HS-5 (cell line): ENCODE data around the gene CLASRP.
"Not testable (repeated sequence)": the region's sequence is repeated elsewhere in the genome, so short reads cannot be mapped to it uniquely, and the experiment has no call there.

Experiments
- DNase-seq: peaks from one replicate; pipeline ENCODE4 v3.0.0-alpha.2; 2012; ENCODE audit warnings: low read depth

Gene CLASRP

DNA sequence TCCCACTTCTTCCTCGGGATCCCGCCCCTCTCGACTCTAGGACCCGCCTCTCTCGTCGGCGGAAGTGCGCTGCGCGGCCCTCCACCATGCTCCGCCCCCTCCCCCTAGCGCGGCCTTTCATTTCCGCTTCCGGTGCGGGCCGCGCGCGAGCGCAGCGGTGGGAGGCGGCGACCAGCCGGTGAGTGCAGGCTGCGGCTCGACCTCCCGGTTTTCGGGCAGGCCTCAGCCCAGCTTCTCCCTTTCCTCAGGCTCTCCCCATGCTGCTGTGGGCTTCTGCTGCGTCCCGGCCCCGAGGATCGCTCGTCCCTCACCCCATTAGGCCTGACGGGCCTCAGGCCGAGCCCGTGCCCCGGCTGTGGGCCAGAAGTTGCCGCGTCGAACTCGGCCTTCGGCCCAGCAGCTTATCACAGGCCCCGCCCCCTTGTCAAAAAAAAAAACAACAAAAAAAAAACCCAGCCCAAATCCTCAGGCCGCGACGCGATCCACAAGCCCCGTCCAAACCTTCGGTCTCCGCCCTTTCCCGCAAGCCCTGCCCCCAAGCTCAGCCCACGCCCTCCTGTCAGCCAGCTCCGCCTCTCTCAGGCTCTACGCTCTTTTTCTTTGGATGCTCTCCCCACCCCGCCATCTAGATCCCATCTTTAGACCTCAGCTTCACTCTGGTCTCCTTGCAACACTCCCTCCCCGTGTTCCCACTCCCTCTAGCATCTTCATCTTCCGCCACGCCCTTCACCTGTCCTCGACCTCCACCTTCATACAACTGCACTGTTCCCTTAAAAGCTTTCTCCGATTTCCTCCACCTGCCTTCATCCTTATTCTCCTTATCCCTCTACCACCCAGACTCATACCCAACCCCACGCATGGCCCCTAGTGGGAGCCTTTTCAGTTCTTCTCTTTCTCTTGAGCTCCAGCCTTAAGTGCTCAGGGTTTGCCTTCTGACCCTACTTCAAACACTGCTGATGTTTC, at the start of gene CLASRP:
Gene CLASRP, plus strand, starts transcription at position 115 of the 963 bp plus-strand sequence. CDS start 1,168 bp downstream, outside the sequence.
- DNase-seq, result peak; percentile 54

DNA sequence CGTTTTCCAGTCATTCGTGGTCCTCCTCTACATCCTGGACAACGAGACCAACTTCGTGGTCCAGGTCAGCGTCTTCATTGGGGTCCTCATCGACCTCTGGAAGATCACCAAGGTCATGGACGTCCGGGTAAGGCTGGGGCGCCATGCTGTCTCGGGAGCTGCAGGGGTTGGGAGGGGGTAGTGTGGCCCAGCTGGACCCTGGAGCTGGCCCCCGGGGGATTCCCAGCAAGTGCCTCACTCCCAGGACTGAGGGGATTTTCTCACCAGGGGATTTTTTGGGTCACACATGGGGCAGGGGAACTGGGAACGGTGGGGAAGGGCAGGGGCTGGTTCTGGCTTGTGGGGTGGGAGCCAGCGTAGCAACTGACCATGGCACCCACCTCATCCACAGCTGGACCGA, 48.4 kb upstream of the CLASRP start:
- DNase-seq, result no peak

DNA sequence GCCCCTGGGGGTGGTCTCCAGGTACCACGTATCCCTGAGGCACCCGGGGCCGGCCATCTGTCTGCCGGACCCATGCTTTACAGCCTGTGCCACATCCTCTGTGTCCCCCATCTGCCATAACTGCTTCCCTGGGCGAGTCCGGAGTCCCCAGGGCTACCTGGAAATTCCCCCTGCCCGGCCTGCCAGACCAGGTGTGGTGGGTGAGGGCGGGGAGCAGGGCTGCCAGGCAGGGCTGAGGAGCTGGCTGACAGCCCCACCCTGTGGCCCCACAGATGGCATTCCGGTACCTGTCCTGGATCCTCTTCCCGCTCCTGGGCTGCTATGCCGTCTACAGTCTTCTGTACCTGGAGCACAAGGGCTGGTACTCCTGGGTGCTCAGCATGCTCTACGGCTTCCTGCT, 47.9 kb upstream of the CLASRP start:
- DNase-seq, result no peak

- DNase-seq, result no peak
These were observed 46.3 kb upstream of the CLASRP start for GRCh38 chr19:44992336-44993163.

DNA sequence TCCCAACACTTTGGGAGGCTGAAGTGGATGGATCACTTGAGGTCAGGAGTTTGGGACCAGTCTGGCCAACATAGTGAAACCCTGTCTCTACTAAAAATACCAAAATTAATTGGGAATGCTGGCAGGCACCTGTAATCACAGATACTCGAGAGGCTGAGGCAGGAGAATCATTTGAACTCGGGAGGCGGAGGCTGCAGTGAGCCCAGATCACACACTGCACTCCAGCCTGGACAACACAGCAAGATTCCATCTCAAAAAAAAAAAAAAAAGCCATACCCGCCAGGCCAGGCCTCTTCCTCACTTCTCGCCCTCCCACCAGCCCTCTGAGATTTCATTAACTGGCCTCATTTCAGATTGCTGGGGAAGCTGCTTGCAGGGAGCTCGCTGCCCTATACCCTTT, 45.3 kb upstream of the CLASRP start:
- no peak for DNase-seq

DNA sequence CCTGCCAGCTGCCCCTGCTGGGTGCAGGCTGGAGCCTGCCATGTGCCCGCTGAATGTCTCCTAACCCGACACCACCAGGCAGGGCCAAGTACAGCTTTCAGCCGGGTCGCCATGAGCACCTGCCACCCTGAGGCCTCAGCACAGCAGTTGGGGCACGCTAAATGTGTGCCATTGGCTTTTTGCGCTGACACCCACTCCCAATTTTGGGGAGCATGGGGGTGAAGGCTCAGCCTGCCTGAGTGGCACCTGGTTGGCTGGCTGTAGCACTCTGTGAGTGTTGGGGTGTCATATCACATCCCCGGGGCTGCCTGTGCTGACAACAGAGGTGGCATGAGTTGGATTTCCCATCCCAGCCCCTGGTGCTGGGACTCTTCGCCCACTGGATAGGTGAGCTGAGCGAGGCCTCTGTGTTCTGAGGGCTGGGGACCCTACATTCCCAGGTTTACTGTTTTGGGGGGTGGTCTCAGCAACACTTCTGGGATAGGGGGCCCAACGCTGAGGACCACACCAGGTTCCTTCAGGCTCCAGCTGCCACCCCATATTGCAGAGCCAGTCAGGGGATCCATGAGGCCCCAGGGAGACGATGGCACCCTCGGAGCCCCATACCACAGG, 44.8 kb upstream of the CLASRP start:
- no peak for DNase-seq

- no peak for DNase-seq
These were observed 40.8 kb upstream of the CLASRP start for GRCh38 chr19:44998025-44998424.

- DNase-seq, result not testable (repeated sequence)
These were observed 39.5 kb upstream of the CLASRP start for GRCh38 chr19:44999131-44999925.

DNA sequence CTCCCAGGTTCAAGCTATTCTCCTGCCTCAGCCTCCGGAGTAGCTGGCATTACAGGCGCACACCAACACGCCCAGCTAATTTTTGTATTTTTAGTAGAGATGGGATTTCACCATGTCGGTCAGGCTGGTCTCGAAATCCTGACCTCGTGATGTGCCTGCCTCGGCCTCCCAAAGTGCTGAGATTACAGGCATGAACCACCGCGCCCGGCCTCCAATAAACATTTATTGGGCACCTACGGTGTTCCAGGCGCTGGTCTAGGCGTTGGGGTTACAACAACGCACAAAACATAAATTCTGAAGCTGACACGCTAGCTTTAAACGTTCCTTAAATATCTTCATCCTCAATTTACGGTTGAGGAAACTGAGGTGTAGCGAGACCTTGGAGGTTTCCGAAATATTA, 38.2 kb upstream of the CLASRP start:
- DNase-seq, result not testable (repeated sequence)

DNA sequence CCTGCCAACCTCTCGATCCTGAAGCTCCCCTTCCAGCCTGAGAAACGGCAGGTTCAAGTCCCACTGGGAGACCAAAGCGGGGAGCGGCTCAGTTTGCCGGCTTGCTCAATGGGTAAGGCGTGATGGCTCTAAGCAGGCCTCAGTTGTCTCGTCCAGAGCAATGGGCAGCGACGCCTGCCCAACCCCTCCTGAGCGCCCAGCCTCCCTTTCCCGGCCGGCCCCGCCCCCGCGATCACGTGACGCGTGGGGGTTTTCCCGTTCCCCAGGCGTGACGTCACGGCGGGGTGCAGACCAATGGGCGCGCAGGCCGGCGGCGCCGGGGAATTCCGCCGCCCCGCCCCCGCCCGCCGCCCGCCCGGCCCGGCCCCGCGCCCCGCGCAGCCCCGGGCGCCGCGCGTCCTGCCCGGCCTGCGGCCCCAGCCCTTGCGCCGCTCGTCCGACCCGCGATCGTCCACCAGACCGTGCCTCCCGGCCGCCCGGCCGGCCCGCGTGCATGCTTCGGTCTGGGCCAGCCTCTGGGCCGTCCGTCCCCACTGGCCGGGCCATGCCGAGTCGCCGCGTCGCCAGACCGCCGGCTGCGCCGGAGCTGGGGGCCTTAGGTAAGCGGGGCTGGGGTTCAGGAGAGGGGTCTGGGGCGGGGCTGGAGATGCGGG, 37.6 kb upstream of the CLASRP start, which contains the start of gene RELB:
Gene RELB, plus strand, starts transcription at position 378 of the 653 bp plus-strand sequence. Its CDS starts 116 bp downstream, at position 494.
- peak; percentile 32 for DNase-seq

DNA sequence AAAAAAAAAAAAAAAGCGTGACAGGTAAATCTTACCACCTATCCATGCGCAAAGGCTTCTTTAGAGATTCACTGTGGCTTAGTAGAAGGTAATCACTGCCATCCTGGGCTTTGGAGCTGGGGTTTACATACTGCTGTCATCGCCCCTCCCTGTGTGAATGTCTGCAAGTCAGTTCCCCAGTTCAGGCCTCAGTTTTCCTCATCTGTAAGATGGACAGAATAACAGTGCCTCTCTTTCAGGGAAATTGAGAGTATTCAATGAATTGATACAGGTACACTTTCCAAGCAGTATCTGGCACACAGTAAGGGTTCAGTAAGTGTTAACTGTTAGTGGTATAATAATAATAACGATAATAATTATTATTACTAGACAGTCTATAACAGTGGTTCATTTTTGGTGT, 35.4 kb upstream of the CLASRP start:
- DNase-seq, result no peak

DNA sequence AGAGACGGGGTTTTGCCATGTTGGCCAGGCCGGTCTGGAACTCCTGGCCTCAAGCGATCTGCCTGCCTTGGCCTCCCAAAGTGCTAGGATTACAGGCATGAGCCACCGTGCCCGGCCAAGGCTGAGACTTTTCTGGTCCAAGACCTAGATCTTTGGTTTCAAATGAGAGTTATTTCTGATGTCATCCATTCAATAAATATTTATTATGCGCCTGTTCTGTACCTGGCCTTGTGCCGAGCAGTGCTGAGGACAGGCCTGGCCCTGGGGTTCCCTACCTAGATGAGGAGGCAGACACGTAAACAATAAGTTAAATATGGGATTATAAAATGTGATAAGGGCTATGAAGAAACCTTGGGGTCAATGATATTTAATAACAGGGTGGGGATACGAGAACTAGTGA, 33.1 kb upstream of the CLASRP start:
- DNase-seq, result no peak

- no peak for DNase-seq
These were observed 30.3 kb upstream of the CLASRP start for GRCh38 chr19:45008552-45008951.

GRCh38 chr19:45009625-45010255, 29.1 kb upstream of the CLASRP start:
- no peak for DNase-seq

GRCh38 chr19:45010306-45010705, 28.5 kb upstream of the CLASRP start:
- DNase-seq, result no peak

DNA sequence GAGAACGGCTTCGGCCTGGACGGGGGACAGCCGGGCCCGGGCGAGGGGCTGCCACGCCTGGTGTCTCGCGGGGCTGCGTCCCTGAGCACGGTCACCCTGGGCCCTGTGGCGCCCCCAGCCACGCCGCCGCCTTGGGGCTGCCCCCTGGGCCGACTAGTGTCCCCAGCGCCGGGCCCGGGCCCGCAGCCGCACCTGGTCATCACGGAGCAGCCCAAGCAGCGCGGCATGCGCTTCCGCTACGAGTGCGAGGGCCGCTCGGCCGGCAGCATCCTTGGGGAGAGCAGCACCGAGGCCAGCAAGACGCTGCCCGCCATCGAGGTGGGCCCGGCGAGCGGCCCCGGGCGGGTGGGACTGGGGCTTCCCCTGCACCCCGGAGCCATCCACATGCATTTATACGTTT, 26.9 kb upstream of the CLASRP start:
- no peak for DNase-seq

DNA sequence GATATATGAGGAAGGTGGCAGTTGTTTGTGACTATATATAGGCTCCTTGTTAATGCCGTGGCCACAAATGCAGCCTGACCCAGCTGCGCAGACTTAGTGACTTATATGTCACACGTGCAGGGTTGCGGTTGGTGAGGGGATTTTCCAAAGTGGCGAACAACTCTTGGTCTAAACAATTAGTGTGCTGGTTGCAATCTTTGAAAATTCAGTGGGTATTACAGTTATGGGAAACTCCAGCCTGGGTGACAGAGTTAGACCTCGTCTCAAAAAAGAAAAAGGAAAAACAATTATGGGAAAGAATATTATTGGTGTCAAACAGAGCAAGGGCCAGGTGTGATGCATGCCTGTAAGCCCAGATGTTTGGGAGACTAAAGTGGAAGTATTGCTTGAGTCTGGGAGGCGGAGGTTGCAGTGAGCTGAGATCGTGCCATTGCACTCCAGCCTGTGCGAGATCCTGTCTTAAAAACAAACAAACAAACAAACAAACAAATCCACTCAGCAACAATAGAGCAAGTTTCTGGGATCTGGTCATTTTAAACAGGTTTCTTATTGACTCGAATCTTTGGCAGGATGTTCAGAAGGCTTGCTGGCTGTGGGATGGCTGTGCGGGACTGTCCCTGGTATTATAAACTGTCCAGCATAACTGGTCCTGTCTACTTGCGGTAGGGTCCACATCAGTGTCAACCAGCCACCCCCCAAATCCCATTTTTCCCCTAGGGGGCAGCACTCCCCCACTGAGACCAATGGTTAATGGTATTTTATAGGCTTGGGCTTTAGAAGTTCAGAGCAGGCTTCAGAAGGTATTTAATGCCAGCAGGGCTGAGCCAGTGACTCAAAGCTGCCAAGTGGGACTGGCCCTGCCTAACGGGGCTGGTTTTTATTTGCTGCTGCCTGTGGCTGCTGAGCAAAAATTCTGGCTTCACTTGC, 22.2 kb upstream of the CLASRP start:
- peak; percentile 24 for DNase-seq

GRCh38 chr19:45019187-45019586, 19.7 kb upstream of the CLASRP start:
- no peak for DNase-seq

- DNase-seq, result no peak
These were observed 18.8 kb upstream of the CLASRP start for GRCh38 chr19:45020071-45020470.
